HG02763 (cell line): ENCODE measurements around the gene MT1G.
"Not testable (repeated sequence)": the region's sequence is repeated elsewhere in the genome, so short reads cannot be mapped to it uniquely, and the experiment has no call there.

Source experiments
- ATAC-seq: cut with Tn5 transposase; IDR thresholded peaks from one replicate; pipeline ENCODE4 v1.9.1; 2021; ENCODE audit warnings: mild to moderate bottlenecking, moderate library complexity; ENCODE audit not compliant: unreplicated experiment

MT1G gene

GRCh38 chr16:56665286-56666261, 2.3 kb downstream of the MT1G start:
- ATAC-seq, result not testable (repeated sequence)

- ATAC-seq, result no peak
Measured at GRCh38 chr16:56664506-56664905, 3.4 kb downstream of the MT1G start.

GRCh38 chr16:56662357-56663354, 5.2 kb downstream of the MT1G start:
- ATAC-seq, result no peak

GRCh38 chr16:56658327-56658875, 9.5 kb downstream of the MT1G start:
- ATAC-seq, result no peak

GRCh38 chr16:56657555-56658326, 10.1 kb downstream of the MT1G start, which contains the start of gene MT1F:
MT1F (plus strand) TSS chr16:56657959; CDS start chr16:56658059, 100 bp downstream.
- no peak for ATAC-seq

- ATAC-seq, result no peak
Measured at GRCh38 chr16:56653218-56653617, 14.6 kb downstream of the MT1G start.

GRCh38 chr16:56652600-56652999, 15.3 kb downstream of the MT1G start:
- ATAC-seq, result no peak

GRCh38 chr16:56651586-56651985, 16.3 kb downstream of the MT1G start, which contains the start of gene MT1B:
MT1B (plus strand) TSS chr16:56651886; CDS start chr16:56651954, 68 bp downstream.
- ATAC-seq, result no peak

- ATAC-seq, result no peak
Measured at GRCh38 chr16:56649820-56650219, 18.0 kb downstream of the MT1G start.

GRCh38 chr16:56649271-56649670, 18.6 kb downstream of the MT1G start:
- ATAC-seq, result no peak

- ATAC-seq, result no peak
Measured at GRCh38 chr16:56647641-56648431, 20.0 kb downstream of the MT1G start.

GRCh38 chr16:56645838-56646237, 22.0 kb downstream of the MT1G start:
- ATAC-seq, result no peak

- ATAC-seq, result no peak
Measured at GRCh38 chr16:56645311-56645710, 22.6 kb downstream of the MT1G start.

GRCh38 chr16:56643833-56644232, 24.0 kb downstream of the MT1G start:
- no peak for ATAC-seq

GRCh38 chr16:56643080-56643778, 24.6 kb downstream of the MT1G start:
- peak; percentile 53 for ATAC-seq

- no peak for ATAC-seq
Measured at GRCh38 chr16:56641166-56641565, 26.7 kb downstream of the MT1G start.

GRCh38 chr16:56640076-56640475, 27.8 kb downstream of the MT1G start:
- no peak for ATAC-seq

- no peak for ATAC-seq
Measured at GRCh38 chr16:56639045-56639444, 28.8 kb downstream of the MT1G start.
